H1 (cell line): ENCODE measurements around the gene PLXNB3. TPM values are rescaled to one million over a fixed set of nuclear protein-coding genes. Genes with fewer than 3 reads are reported as not detected.

Experiments used
- JUND ChIP-seq: IDR thresholded peaks from 2 replicates; pipeline ENCODE4 v1.6.1; 2011; ENCODE audit warnings: mild to moderate bottlenecking, improper control_type of control experiment, low read length
- RNF2 ChIP-seq: fragments of 200-900, 300-1000 bp; sonication (generic); IDR thresholded peaks from 2 replicates; pipeline ENCODE4 v1.7.1; 2016; ENCODE audit warnings: borderline replicate concordance, low read depth, mild to moderate bottlenecking, antibody characterized with exemption, low read length; ENCODE audit not compliant: poor library complexity, severe bottlenecking; ENCODE audit errors: missing control alignments
- SP2 ChIP-seq: IDR thresholded peaks from 2 replicates; pipeline ENCODE4 v1.6.1; 2012; ENCODE audit warnings: mild to moderate bottlenecking, low read length, inconsistent platforms
- YY1 ChIP-seq: IDR thresholded peaks from 2 replicates; pipeline ENCODE4 v1.6.1; 2011; ENCODE audit warnings: low read depth, mild to moderate bottlenecking, low read length
- polyA plus RNA-seq, 7 experiments: library from polyadenylated mRNA; depleted of rRNA in 3 of 7; stranded (reverse) in 5 of 7; unstranded in 2 of 7; fragments of >200 nt in 5 of 7; fragments of 200-250 nt in 2 of 7; gene quantifications; 1 replicate in 5 of 7; 2 replicates in 1 of 7; 4 replicates in 1 of 7; pipeline versions ENCODE4 v1.2.1 to v1.2.3, GENCODE V29; 2011 to 2013; ENCODE audit warnings: missing spikeins in 2 of 7, mixed read lengths in 2 of 7
- total RNA-seq: library from RNA; stranded (reverse); fragmentation: NEBNext Ultra II Directional; extraction: Animal tissue kit (Norgen Biotek cat#: 25700); gene quantifications from 2 replicates; pipeline ENCODE4 v1.2.1, GENCODE V29; 2021

The PLXNB3 gene
- total and polyA plus RNA-seq, 2 of the 8 experiments (the other 6 are each of a cell fraction or from before 2014, with no cell fraction given) = 1.2 to 2.7 TPM

DNA sequence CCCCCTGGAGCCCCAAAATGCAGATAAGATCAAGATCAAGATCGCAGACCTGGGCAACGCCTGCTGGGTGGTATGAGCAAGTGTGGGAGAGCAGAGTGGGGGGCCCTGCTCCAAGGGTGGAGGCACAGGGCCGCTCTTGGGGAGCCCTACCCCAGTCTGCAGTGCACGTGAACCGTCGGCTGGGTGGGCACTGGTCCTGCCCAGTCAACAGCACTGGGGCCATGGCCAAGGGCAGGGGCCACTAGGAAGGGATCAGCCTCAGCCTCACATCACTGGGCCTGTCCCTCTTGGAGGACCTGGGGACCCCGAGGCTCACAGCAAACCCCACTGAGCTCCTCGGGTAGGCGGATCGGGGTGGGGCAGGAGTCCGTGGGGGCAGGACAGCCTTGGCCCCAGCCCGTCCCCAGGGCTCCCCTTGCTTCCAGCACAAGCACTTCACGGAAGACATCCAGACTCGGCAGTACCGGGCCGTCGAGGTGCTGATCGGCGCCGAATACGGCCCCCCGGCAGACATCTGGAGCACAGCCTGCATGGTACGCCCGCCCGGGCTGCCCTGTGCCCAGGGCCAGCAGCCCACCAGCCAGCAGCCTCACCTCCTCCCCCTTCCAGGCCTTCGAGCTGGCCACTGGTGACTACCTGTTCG is 20.4 kb downstream of the PLXNB3 start (continued):
- TF ChIP-seq JUND = no peak
- no peak for TF ChIP-seq YY1
- TF ChIP-seq RNF2 = no peak
- TF ChIP-seq SP2 = no peak
